Measurements from ENCODE around the gene CARD14. TPM values are rescaled to one million over a fixed set of nuclear protein-coding genes. Genes with fewer than 3 reads are reported as not detected.

Gene CARD14
- total RNA-seq, 1 donor from 2014 or later, result 0.60 TPM

DNA sequence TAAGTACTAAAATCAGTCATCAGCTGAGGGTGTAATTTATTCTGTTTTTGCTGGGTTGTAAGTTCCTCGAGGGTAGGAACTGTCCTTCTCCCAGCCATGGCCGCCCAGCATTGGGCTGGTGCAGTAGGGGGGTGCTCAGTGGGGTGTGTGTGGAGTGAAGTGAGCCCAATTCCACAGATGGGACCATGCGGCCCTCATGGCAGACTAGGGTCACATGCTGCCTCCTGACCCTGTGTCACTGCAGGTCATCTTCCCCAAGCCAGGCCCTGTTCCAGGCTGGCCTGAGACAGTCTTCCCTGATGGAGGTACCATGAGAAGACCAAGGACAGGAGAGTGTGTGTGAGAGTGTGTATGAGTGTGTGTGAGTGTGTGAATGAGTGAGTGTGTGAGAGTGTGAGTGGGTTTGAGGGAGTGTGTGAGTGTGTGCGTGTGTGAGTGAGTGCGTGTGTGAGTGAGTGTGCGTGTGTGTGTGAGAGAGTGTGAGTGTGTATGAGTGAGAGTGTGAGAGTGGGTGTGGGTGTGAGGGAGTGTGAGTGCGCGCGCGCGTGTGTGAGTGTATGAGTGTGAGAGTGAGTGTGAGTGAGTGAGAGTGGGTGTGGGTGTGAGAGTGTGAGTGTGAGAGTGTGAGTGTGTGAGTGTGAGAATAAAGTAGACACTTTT lies 54.1 kb downstream of the CARD14 start:
- Histone ChIP-seq H3K27me3 (no peaks in the 10 kb centered on the region), H2AFZ (replicated peaks) (no peak overlapping the region), H3K79me2 (ENCODE audit: low read depth) (peaks cover 15% of the 10 kb centered on the region), H4K20me1 (ENCODE audit: low read depth) (peaks cover 4% of the 10 kb centered on the region), H3K4me2 (no peak overlapping the region), H3F3A (ENCODE audit: low read depth) (peaks cover 3% of the 10 kb centered on the region), H3K9ac (no peak overlapping the region), H3K36me3 (no peaks in the 10 kb centered on the region), H3K27ac (no peak overlapping the region), H3K4me1 (peaks cover 22% of the 10 kb centered on the region), H3K4me3 (no peak overlapping the region), H3K9me3 (ENCODE audit: low read depth) (no peaks in the 10 kb centered on the region)
- Mint-ChIP-seq H3K36me3 (peaks cover 5% of the 10 kb centered on the region), H3K4me1 (peaks cover 36% of the 10 kb centered on the region), H3K4me3 (no peak overlapping the region), H3K9me3 (no peaks in the 10 kb centered on the region), H3K27ac (no peak overlapping the region), H3K27me3 (ENCODE audit: insufficient read depth, low read depth) (peaks cover 6% of the 10 kb centered on the region)
- TF ChIP-seq EZH2phosphoT487 (IDR thresholded peaks at IDR 0.05) (no peak), EZH2 (IDR thresholded peaks at IDR 0.05) (no peak)
- TF ChIP-seq, protein P1, sequence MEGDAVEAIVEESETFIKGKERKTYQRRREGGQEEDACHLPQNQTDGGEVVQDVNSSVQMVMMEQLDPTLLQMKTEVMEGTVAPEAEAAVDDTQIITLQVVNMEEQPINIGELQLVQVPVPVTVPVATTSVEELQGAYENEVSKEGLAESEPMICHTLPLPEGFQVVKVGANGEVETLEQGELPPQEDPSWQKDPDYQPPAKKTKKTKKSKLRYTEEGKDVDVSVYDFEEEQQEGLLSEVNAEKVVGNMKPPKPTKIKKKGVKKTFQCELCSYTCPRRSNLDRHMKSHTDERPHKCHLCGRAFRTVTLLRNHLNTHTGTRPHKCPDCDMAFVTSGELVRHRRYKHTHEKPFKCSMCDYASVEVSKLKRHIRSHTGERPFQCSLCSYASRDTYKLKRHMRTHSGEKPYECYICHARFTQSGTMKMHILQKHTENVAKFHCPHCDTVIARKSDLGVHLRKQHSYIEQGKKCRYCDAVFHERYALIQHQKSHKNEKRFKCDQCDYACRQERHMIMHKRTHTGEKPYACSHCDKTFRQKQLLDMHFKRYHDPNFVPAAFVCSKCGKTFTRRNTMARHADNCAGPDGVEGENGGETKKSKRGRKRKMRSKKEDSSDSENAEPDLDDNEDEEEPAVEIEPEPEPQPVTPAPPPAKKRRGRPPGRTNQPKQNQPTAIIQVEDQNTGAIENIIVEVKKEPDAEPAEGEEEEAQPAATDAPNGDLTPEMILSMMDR (IDR thresholded peaks at IDR 0.05), result no peak
- no peak for DNase-seq (ENCODE audit: low spot score)

DNA sequence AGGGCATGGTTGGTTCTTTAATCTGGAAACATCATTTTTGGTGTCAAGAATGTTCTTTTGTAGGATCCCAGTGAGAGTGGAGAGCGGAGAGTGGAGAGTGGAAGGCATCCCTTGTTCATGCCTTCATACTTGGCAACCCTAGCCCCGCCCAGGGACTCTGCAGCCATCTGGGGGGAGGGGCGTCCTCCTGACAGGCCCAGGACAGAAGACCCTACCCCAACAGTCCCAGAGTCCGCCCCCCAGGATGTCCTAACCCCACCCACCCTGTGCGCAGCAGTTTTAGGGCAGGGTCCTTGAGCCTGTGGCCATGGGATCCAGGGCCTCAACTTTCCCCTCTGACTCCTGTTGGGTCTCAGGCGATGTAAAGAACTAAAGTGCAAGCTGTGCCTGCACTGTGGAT lies 54.9 kb downstream of the CARD14 start:
- peaks cover 4% of the 10 kb centered on the region for H4K20me1 ChIP-seq (ENCODE audit: low read depth)
- H2AFZ ChIP-seq (replicated peaks), result no peak overlapping the region
- H3K4me3 Mint-ChIP-seq, result no peak overlapping the region
- no peak overlapping the region for H3K27ac ChIP-seq
- no peak overlapping the region for H3K9ac ChIP-seq
- H3K4me1 Mint-ChIP-seq, result peaks cover 32% of the 10 kb centered on the region
- H3K36me3 Mint-ChIP-seq, result peaks cover 5% of the 10 kb centered on the region
- peaks cover 6% of the 10 kb centered on the region for H3K27me3 Mint-ChIP-seq (ENCODE audit: insufficient read depth, low read depth)
- no peaks in the 10 kb centered on the region for H3K27me3 ChIP-seq
- H3K4me1 ChIP-seq, result peaks cover 17% of the 10 kb centered on the region
- H3K9me3 Mint-ChIP-seq, result no peaks in the 10 kb centered on the region
- peaks cover 15% of the 10 kb centered on the region for H3K79me2 ChIP-seq (ENCODE audit: low read depth)
- H3K4me2 ChIP-seq, result no peak overlapping the region
- H3F3A ChIP-seq (ENCODE audit: low read depth), result peaks cover 3% of the 10 kb centered on the region
- H3K4me3 ChIP-seq, result no peak overlapping the region
- H3K9me3 ChIP-seq (ENCODE audit: low read depth), result no peaks in the 10 kb centered on the region
- no peak for DNase-seq (ENCODE audit: low spot score)
- no peaks in the 10 kb centered on the region for H3K36me3 ChIP-seq
- no peak overlapping the region for H3K27ac Mint-ChIP-seq
- TF ChIP-seq EZH2 (IDR thresholded peaks at IDR 0.05) (no peak), EZH2phosphoT487 (IDR thresholded peaks at IDR 0.05) (no peak)
- TF ChIP-seq, protein P1 (IDR thresholded peaks at IDR 0.05), result no peak

DNA sequence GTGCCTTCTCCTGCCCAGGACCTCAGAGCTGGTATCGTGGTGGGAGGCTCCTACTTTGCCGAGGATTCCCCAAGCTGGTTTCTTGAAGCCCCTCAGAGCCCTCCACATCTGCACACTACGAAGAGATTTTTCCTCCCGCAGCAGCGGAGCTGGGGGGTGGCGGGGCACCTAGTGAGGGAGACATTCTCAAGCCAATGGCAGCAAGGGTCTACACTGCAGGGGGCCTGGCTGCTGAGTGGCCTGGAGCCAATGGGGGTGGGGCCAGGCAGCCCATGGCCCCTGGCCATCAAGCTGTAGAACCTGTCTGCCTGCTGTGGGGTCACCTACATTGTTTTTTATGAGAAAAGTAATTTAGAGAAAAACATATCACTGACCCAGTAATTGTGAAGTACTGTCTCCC lies 55.4 kb downstream of the CARD14 start:
- Mint-ChIP-seq H3K4me1 (peaks cover 30% of the 10 kb centered on the region), H3K4me3 (no peak overlapping the region), H3K9me3 (no peaks in the 10 kb centered on the region), H3K27ac (no peak overlapping the region), H3K36me3 (peaks cover 8% of the 10 kb centered on the region), H3K27me3 (ENCODE audit: insufficient read depth, low read depth) (peaks cover 5% of the 10 kb centered on the region)
- DNase-seq (ENCODE audit: low spot score), result peak; percentile 22
- H2AFZ ChIP-seq (replicated peaks), result no peak overlapping the region
- H3K9ac ChIP-seq, result no peak overlapping the region
- no peak overlapping the region for H3K4me3 ChIP-seq
- TF ChIP-seq, protein P1 (IDR thresholded peaks at IDR 0.05), result no peak
- TF ChIP-seq EZH2phosphoT487 (IDR thresholded peaks at IDR 0.05), result no peak
- no peak for TF ChIP-seq EZH2 (IDR thresholded peaks at IDR 0.05)
- H3K9me3 ChIP-seq (ENCODE audit: low read depth), result no peaks in the 10 kb centered on the region
- peaks cover 15% of the 10 kb centered on the region for H3K79me2 ChIP-seq (ENCODE audit: low read depth)
- H4K20me1 ChIP-seq (ENCODE audit: low read depth), result peaks cover 4% of the 10 kb centered on the region
- no peaks in the 10 kb centered on the region for H3K36me3 ChIP-seq
- H3K27me3 ChIP-seq, result no peaks in the 10 kb centered on the region
- H3F3A ChIP-seq (ENCODE audit: low read depth), result peaks cover 3% of the 10 kb centered on the region
- H3K4me1 ChIP-seq, result peaks cover 15% of the 10 kb centered on the region
- H3K27ac ChIP-seq, result no peak overlapping the region
- no peak overlapping the region for H3K4me2 ChIP-seq
